ENCODE measurements around the gene ZNF574. TPM values are rescaled to one million over a fixed set of nuclear protein-coding genes. Genes with fewer than 3 reads are reported as not detected.

ZNF574 gene
- 10 to 100 TPM in 7 of 9 donors, 1 to 10 TPM in 2; 6.4 to 16.9 (median 13.2) TPM for total RNA-seq
- 1 to 10 TPM; 2.7 to 7.9 (median 5.4) TPM for polyA plus RNA-seq
- long read RNA-seq, donor 1, partial matches to known transcripts = 0 of 2 reads
- long read RNA-seq, donor 1, other reads (novel, unspliced or antisense) = 0 of 2 reads
- long read RNA-seq, donor 2, partial matches to known transcripts = 0 of 2 reads
- long read RNA-seq, donor 2, other reads (novel, unspliced or antisense) = 0 of 2 reads
- long read RNA-seq, donor 3, transcript ZNF574-202 (2 exons, 2,940 nt) = major isoform, 5 of 5 reads
- long read RNA-seq, donor 3, partial matches to known transcripts = 0 of 5 reads
- long read RNA-seq, donor 3, other reads (novel, unspliced or antisense) = 0 of 5 reads
- long read RNA-seq, donor 4, partial matches to known transcripts = 0 of 8 reads
- long read RNA-seq, donor 4, other reads (novel, unspliced or antisense) = 4 of 8 reads
- long read RNA-seq, donor 5, transcript ZNF574-202 (2 exons, 2,940 nt) = major isoform, 54 of 63 reads
- long read RNA-seq, donor 5, partial matches to known transcripts = 9 of 63 reads
- long read RNA-seq, donor 5, other reads (novel, unspliced or antisense) = 0 of 63 reads
- long read RNA-seq, donor 6, transcript ZNF574-202 (2 exons, 2,940 nt) = major isoform, 6 of 6 reads
- long read RNA-seq, donor 6, partial matches to known transcripts = 0 of 6 reads
- long read RNA-seq, donor 6, other reads (novel, unspliced or antisense) = 0 of 6 reads
- long read RNA-seq, donor 7, partial matches to known transcripts = 0 of 4 reads
- long read RNA-seq, donor 7, other reads (novel, unspliced or antisense) = 0 of 4 reads
- long read RNA-seq, donor 8, transcript ZNF574-202 (2 exons, 2,940 nt) = major isoform, 11 of 11 reads
- long read RNA-seq, donor 8, partial matches to known transcripts = 0 of 11 reads
- long read RNA-seq, donor 8, other reads (novel, unspliced or antisense) = 0 of 11 reads
- long read RNA-seq, donor 9, partial matches to known transcripts = 0 of 4 reads
- long read RNA-seq, donor 9, other reads (novel, unspliced or antisense) = 0 of 4 reads
- long read RNA-seq, donor 10, transcript ZNF574-202 (2 exons, 2,940 nt) = major isoform, 6 of 6 reads
- long read RNA-seq, donor 10, partial matches to known transcripts = 0 of 6 reads
- long read RNA-seq, donor 10, other reads (novel, unspliced or antisense) = 0 of 6 reads

GRCh38 chr19:42075616-42076379, at the start of gene ZNF574:
Gene ZNF574, plus strand, starts transcription at chr19:42076166. Its CDS starts 2,441 bp downstream, at chr19:42078607.
- intact Hi-C loops (cut with DNase I) = no loop called here
- WGBS, 4 donors = 0 to 1% (median 0%) methylated on average over 22 to 80 of the region's 80 CpGs
- peak; percentile 97 to 99 (median 99) for DNase-seq
- Histone ChIP-seq H3K4me3 (peak within 1 kb of the TSS in 3 of 4 donors; percentile 7 to 83 (median 80)), H3K27me3 (no peaks in the 10 kb centered on the region), H3K4me1 (replicated peaks in 1 of 2) (peaks cover 14 to 20% of the 10 kb centered on the region in 2 donors), H3K36me3 (replicated peaks in 1 of 2) (peaks cover 0 to 24% of the 10 kb centered on the region in 2 donors), H3K9me3 (replicated peaks in 1 of 3) (no peaks in the 10 kb centered on the region), H3K27ac (peak within 1 kb of the TSS; percentile 64 to 99 (median 96))
- TF ChIP-seq POLR2A (IDR thresholded peaks at IDR 0.05) (peak; percentile 87 to 91), CTCF (IDR thresholded peaks at IDR 0.05) (no peak)

GRCh38 chr19:42028304-42029216, 47.4 kb upstream of the ZNF574 start:
- no peak overlapping the region for H3K4me3 ChIP-seq
- H3K9me3 ChIP-seq (replicated peaks in 1 of 3) = no peaks in the 10 kb centered on the region
- H3K27me3 ChIP-seq = no peaks in the 10 kb centered on the region
- intact Hi-C loops (cut with DNase I) = no loop called here
- no peak overlapping the region for H3K27ac ChIP-seq
- no peaks in the 10 kb centered on the region for H3K36me3 ChIP-seq (replicated peaks in 1 of 2)
- H3K4me1 ChIP-seq (replicated peaks in 1 of 2) = no peaks in the 10 kb centered on the region
- no peak for DNase-seq
- TF ChIP-seq CTCF (IDR thresholded peaks at IDR 0.05) = no peak
- WGBS, 4 donors = 51 to 66% (median 54%) methylated on average over 6 to 8 of the region's 8 CpGs

GRCh38 chr19:42030645-42031440, 45.1 kb upstream of the ZNF574 start:
- H3K4me1 ChIP-seq (replicated peaks in 1 of 2) = no peaks in the 10 kb centered on the region
- no peaks in the 10 kb centered on the region for H3K9me3 ChIP-seq (replicated peaks in 1 of 3)
- no peaks in the 10 kb centered on the region for H3K36me3 ChIP-seq (replicated peaks in 1 of 2)
- no peaks in the 10 kb centered on the region for H3K27me3 ChIP-seq
- H3K4me3 ChIP-seq = no peak overlapping the region
- no peak for DNase-seq
- TF ChIP-seq POLR2A (IDR thresholded peaks at IDR 0.05) = no peak
- no peak for TF ChIP-seq CTCF (IDR thresholded peaks at IDR 0.05)
- 79 to 82% (median 80%) methylated on average over 7 of the region's 7 CpGs for WGBS, 4 donors
- intact Hi-C loops (cut with DNase I) = no loop called here
- H3K27ac ChIP-seq = no peak overlapping the region

Data from adrenal gland (tissue), 19 donors.